ENCODE results near the gene HES4.
"Not testable (repeated sequence)": the region's sequence is repeated elsewhere in the genome, so short reads cannot be mapped to it uniquely, and the experiment has no call there.

The HES4 gene

GRCh38 chr1:1017397-1018320, 17.8 kb upstream of the HES4 start:
- peak; percentile 40 for DNase-seq

GRCh38 chr1:1014799-1015681, 15.1 kb upstream of the HES4 start:
- peak; percentile 56 for DNase-seq

- peak; percentile 56 for DNase-seq
Observed at GRCh38 chr1:1013922-1014648, 14.2 kb upstream of the HES4 start.

GRCh38 chr1:1013105-1013921, 13.4 kb upstream of the HES4 start, which contains the start of gene ISG15:
Gene ISG15, plus strand, starts transcription at chr1:1013497. Its CDS starts 77 bp downstream, at chr1:1013574.
- DNase-seq, result peak; percentile 97

GRCh38 chr1:1012736-1013104, 12.8 kb upstream of the HES4 start:
- not testable (repeated sequence) for DNase-seq

- no peak for DNase-seq
Observed at GRCh38 chr1:1011396-1011949, 11.6 kb upstream of the HES4 start.

- DNase-seq, result not testable (repeated sequence)
Observed at GRCh38 chr1:1010131-1010530, 10.2 kb upstream of the HES4 start.

- DNase-seq, result no peak
Observed at GRCh38 chr1:1006305-1007159, 6.6 kb upstream of the HES4 start.

- DNase-seq, result no peak
Observed at GRCh38 chr1:1005774-1006304, 5.9 kb upstream of the HES4 start.

- DNase-seq, result peak; percentile 75
Observed at GRCh38 chr1:1004780-1005697, 5.1 kb upstream of the HES4 start.

- no peak for DNase-seq
Observed at GRCh38 chr1:1004420-1004779, 4.5 kb upstream of the HES4 start.

GRCh38 chr1:1003618-1004419, 3.9 kb upstream of the HES4 start:
- DNase-seq, result no peak

- DNase-seq, result peak; percentile 36
Observed at GRCh38 chr1:1001057-1001783, 1.3 kb upstream of the HES4 start.

- peak; percentile 85 for DNase-seq
Observed at GRCh38 chr1:1000357-1001056, 610 bp upstream of the HES4 start.

GRCh38 chr1:998995-999724, 737 bp downstream of the HES4 start:
- peak; percentile 40 for DNase-seq

GRCh38 chr1:998745-998994, 1.2 kb downstream of the HES4 start:
- DNase-seq, result no peak
